HEK293 (cell line): ENCODE measurements around the gene NPAS2.

Experiments
- CTCF ChIA-PET: fragments of 350-600 bp; formaldehyde crosslinking; extraction: SDS; loops from one replicate; lab custom pipeline; 2021; ENCODE audit warnings: antibody characterized with exemption; lab: Yijun Ruan, JAX
- POLR2A ChIA-PET: fragments of 300-600 bp; formaldehyde crosslinking; extraction: SDS; loops from one replicate; lab custom pipeline; 2020; ENCODE audit warnings: antibody characterized with exemption, inconsistent platforms; lab: Yijun Ruan, JAX
- H3K27ac ChIP-seq: fragments of 200-500 bp; sonication (Bioruptor generic); 2 replicates; pipeline ENCODE4 v1.5.1; 2014; ENCODE audit warnings: low read depth, low read length, control low read depth, inconsistent platforms; ENCODE audit errors: extremely low read depth
- H3K36me3 ChIP-seq, 2 experiments: fragments of 200-500 bp in 1 of 2; sonication (Bioruptor generic) in 1 of 2; 1 replicate in 1 of 2; 2 replicates in 1 of 2; pipeline ENCODE4 v1.5.1; 2014 to 2017; ENCODE audit warnings: inconsistent platforms in 2 of 2, low read length in 2 of 2; ENCODE audit not compliant: control insufficient read depth in 2 of 2, insufficient read depth in 1 of 2
- H3K4me1 ChIP-seq: fragments of 200-500 bp; sonication (Bioruptor generic); 2 replicates; pipeline ENCODE4 v1.5.1; 2014; ENCODE audit warnings: mild to moderate bottlenecking, low read length, inconsistent platforms; ENCODE audit not compliant: control insufficient read depth, insufficient read depth
- H3K4me3 ChIP-seq: 2 replicates; pipeline ENCODE4 v1.5.1; 2011; ENCODE audit warnings: low read depth, mild to moderate bottlenecking, control low read depth, low read length, moderate library complexity
- H3K9me3 ChIP-seq: fragments of 200-500 bp; sonication (Bioruptor generic); 2 replicates; pipeline ENCODE4 v1.5.1; 2014; ENCODE audit warnings: low read depth, low read length, inconsistent platforms; ENCODE audit not compliant: control insufficient read depth, insufficient read depth
- SP7 ChIP-seq: fragments of 450-650 bp; formaldehyde crosslinking; IDR thresholded peaks from 2 replicates; pipeline ENCODE4 v1.5.1; 2016; ENCODE audit warnings: missing biosample characterization, missing genetic modification characterization
- TCF7L2 ChIP-seq: IDR thresholded peaks from 2 replicates; pipeline ENCODE4 v1.6.1; 2011; ENCODE audit warnings: low read depth, mild to moderate bottlenecking, inconsistent platforms, low read length, moderate library complexity, borderline replicate concordance
- ZBTB44 ChIP-seq: fragments of 450-650 bp; IDR thresholded peaks from 2 replicates; pipeline ENCODE4 v1.5.1; 2018; ENCODE audit warnings: missing biosample characterization, mild to moderate bottlenecking, missing genetic modification characterization
- ZNF121 ChIP-seq: fragments of 450-650 bp; formaldehyde crosslinking; IDR thresholded peaks from 2 replicates; pipeline ENCODE4 v1.5.1; 2016; ENCODE audit warnings: missing biosample characterization, missing genetic modification characterization
- ZNF169 ChIP-seq: fragments of 450-650 bp; formaldehyde crosslinking; IDR thresholded peaks from 2 replicates; pipeline ENCODE4 v1.5.1; 2016; ENCODE audit warnings: missing biosample characterization, missing genetic modification characterization
- ZNF19 ChIP-seq: fragments of 450-650 bp; formaldehyde crosslinking; IDR thresholded peaks from 2 replicates; pipeline ENCODE4; 2016; ENCODE audit warnings: missing biosample characterization, missing genetic modification characterization, low read depth
- ZNF223 ChIP-seq: fragments of 450-650 bp; formaldehyde crosslinking; IDR thresholded peaks from 2 replicates; pipeline ENCODE4 v1.5.1; 2016; ENCODE audit warnings: missing biosample characterization, missing genetic modification characterization
- ZNF23 ChIP-seq: fragments of 450-650 bp; formaldehyde crosslinking; IDR thresholded peaks from 2 replicates; pipeline ENCODE4 v1.5.1; 2016; ENCODE audit warnings: missing biosample characterization, missing genetic modification characterization, borderline replicate concordance
- ZNF24 ChIP-seq: fragments of 450-650 bp; formaldehyde crosslinking; IDR thresholded peaks from 2 replicates; pipeline ENCODE4 v1.5.1; 2016; ENCODE audit warnings: missing biosample characterization, missing genetic modification characterization
- ZNF26 ChIP-seq: fragments of 450-650 bp; formaldehyde crosslinking; IDR thresholded peaks from 2 replicates; pipeline ENCODE4 v1.5.1; 2016; ENCODE audit warnings: missing biosample characterization, missing genetic modification characterization
- ZNF280C ChIP-seq: fragments of 450-650 bp; formaldehyde crosslinking; IDR thresholded peaks from 2 replicates; pipeline ENCODE4 v1.5.1; 2016; ENCODE audit warnings: missing biosample characterization, missing genetic modification characterization
- ZNF394 ChIP-seq: fragments of 450-650 bp; formaldehyde crosslinking; IDR thresholded peaks from 2 replicates; pipeline ENCODE4 v1.5.1; 2016; ENCODE audit warnings: missing biosample characterization, missing genetic modification characterization, mild to moderate bottlenecking, moderate library complexity, borderline replicate concordance
- ZNF513 ChIP-seq: fragments of 450-650 bp; IDR thresholded peaks from 2 replicates; pipeline ENCODE4 v1.5.1; 2018; ENCODE audit warnings: missing biosample characterization, missing genetic modification characterization
- ZNF529 ChIP-seq: fragments of 450-650 bp; formaldehyde crosslinking; IDR thresholded peaks from 2 replicates; pipeline ENCODE4 v1.5.1; 2017; ENCODE audit warnings: missing genetic modification characterization, missing biosample characterization; ENCODE audit not compliant: insufficient replicate concordance
- ZNF610 ChIP-seq: fragments of 450-650 bp; formaldehyde crosslinking; IDR thresholded peaks from 2 replicates; pipeline ENCODE4 v1.5.1; 2016; ENCODE audit warnings: missing biosample characterization, missing genetic modification characterization, borderline replicate concordance
- ZNF645 ChIP-seq: fragments of 450-650 bp; formaldehyde crosslinking; IDR thresholded peaks from 2 replicates; pipeline ENCODE4; 2016; ENCODE audit warnings: missing biosample characterization, missing genetic modification characterization
- ZNF664 ChIP-seq: fragments of 450-650 bp; formaldehyde crosslinking; IDR thresholded peaks from 2 replicates; pipeline ENCODE4 v1.5.1; 2016; ENCODE audit warnings: missing biosample characterization, missing genetic modification characterization
- ZNF747 ChIP-seq: fragments of 450-650 bp; formaldehyde crosslinking; IDR thresholded peaks from 2 replicates; pipeline ENCODE4 v1.5.1; 2016; ENCODE audit warnings: missing biosample characterization, missing genetic modification characterization
- ZNF843 ChIP-seq: fragments of 450-650 bp; formaldehyde crosslinking; IDR thresholded peaks from 2 replicates; pipeline ENCODE4 v1.5.1; 2016; ENCODE audit warnings: missing biosample characterization, missing genetic modification characterization

NPAS2 gene

GRCh38 chr2:100936972-100937542 is 117.1 kb downstream of the NPAS2 start:
- no peak for TF ChIP-seq ZNF280C (tag by site-specific recombination)
- no peak for TF ChIP-seq ZNF843 (tag by site-specific recombination)
- no peak for TF ChIP-seq ZNF19
- no peak for TF ChIP-seq ZNF529 (tag by site-specific recombination)
- no peak for TF ChIP-seq ZNF121 (tag by site-specific recombination)
- TF ChIP-seq TCF7L2: no peak
- no peak for TF ChIP-seq ZNF747 (tag by site-specific recombination)
- no peak for TF ChIP-seq ZNF24 (tag by site-specific recombination)
- TF ChIP-seq ZNF513 (tag by site-specific recombination): no peak
- no peak for TF ChIP-seq ZNF645 (tag by site-specific recombination)
- no peak for TF ChIP-seq ZNF664 (tag by site-specific recombination)
- TF ChIP-seq ZNF223: no peak
- no peak for TF ChIP-seq ZNF610 (tag by site-specific recombination)
- TF ChIP-seq ZNF169: no peak
- TF ChIP-seq ZNF23 (tag by site-specific recombination): no peak
- TF ChIP-seq SP7 (tag by site-specific recombination): no peak
- TF ChIP-seq ZBTB44: no peak
- no peak for TF ChIP-seq ZNF394 (tag by site-specific recombination)
- TF ChIP-seq ZNF26 (tag by site-specific recombination): no peak
- H3K4me3 ChIP-seq: no peak overlapping the region
- H3K36me3 ChIP-seq: peaks cover 0 to 8% of the 10 kb centered on the region in 2 experiments; a peak in 2 of 3 replicates
- H3K9me3 ChIP-seq: no peaks in the 10 kb centered on the region
- no peak overlapping the region for H3K27ac ChIP-seq
- H3K4me1 ChIP-seq: no peaks in the 10 kb centered on the region
- ChIA-PET POLR2A (interaction anchor here (0.6 to 0.7 kb wide), 2 partner anchors 21 to 24 kb away, joined by 3 to 7 read pairs; no protein-coding TSS in a partner anchor), CTCF (interaction anchor here (0.6 kb wide), 1 partner anchor 401 kb away, joined by 3 read pairs; no protein-coding TSS in a partner anchor)
